ENCODE results near the gene DCUN1D4.
"Not testable (repeated sequence)": the region's sequence is repeated elsewhere in the genome, so short reads cannot be mapped to it uniquely, and the experiment has no call there.

Gene DCUN1D4

DNA sequence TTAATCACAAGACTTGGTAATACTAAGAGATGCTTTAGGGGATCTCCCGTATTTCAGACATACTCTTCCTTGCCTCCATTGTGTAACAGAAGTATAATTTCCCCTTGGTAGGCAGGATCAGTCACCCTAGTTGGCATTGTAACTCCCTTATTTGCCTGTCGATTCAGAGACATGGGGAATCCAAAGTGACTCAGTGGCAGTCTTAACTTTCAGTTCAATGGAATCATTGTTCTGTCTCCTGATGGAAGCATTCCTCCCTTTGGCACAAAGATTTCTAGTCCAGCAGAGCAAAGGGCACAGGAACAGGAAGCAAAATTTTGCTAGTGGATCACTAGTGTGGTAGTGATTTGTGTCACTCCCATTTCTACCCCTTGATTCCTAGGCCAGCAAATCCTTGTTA is 80.4 kb downstream of the DCUN1D4 start:
- DNase-seq (ENCODE audit: low spot score): no peak
- TF ChIP-seq, protein P1, sequence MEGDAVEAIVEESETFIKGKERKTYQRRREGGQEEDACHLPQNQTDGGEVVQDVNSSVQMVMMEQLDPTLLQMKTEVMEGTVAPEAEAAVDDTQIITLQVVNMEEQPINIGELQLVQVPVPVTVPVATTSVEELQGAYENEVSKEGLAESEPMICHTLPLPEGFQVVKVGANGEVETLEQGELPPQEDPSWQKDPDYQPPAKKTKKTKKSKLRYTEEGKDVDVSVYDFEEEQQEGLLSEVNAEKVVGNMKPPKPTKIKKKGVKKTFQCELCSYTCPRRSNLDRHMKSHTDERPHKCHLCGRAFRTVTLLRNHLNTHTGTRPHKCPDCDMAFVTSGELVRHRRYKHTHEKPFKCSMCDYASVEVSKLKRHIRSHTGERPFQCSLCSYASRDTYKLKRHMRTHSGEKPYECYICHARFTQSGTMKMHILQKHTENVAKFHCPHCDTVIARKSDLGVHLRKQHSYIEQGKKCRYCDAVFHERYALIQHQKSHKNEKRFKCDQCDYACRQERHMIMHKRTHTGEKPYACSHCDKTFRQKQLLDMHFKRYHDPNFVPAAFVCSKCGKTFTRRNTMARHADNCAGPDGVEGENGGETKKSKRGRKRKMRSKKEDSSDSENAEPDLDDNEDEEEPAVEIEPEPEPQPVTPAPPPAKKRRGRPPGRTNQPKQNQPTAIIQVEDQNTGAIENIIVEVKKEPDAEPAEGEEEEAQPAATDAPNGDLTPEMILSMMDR (IDR thresholded peaks at IDR 0.05; ENCODE audit: extremely low read depth, missing control alignments): no peak

DNA sequence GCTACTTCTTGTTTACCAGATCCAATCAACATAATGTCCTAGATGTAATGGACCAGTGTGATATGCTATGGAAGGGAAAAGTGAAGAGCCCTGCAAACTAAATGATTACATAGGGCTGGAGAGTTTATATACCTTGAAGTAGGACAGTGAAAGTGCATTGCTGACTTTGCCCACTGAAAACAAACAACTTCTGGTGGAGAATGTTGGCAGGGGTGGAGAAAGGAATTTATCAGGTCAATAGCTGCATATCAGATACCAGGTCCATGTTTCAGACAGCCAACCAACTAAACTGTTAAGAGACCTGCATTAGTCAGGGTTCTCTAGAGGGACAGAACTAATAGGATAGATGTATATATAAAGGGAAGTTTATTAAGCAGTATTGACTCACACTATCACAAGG is 82.4 kb downstream of the DCUN1D4 start:
- TF ChIP-seq, protein P1 (IDR thresholded peaks at IDR 0.05; ENCODE audit: extremely low read depth, missing control alignments): no peak
- DNase-seq (ENCODE audit: low spot score): no peak

DNA sequence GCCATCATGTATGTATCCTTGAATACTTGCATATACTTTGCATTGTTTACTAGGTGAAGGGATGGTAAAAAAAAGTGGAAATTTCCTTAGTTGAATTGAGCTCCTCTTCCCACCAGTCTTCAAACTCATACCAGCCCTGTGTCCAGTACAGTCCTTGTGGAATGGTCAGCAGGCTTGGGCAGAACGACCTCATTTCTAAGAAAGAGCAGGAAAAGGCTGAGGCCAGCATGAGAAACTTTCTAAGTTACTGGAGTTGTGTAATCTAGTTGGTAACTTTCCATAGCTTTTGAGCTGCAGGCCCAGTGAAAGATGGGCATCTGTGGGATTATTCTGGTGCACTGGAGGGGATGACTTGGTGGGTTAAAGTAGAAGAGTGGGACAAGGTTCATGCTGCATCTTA is 87.6 kb downstream of the DCUN1D4 start:
- DNase-seq (ENCODE audit: low spot score): no peak
- TF ChIP-seq, protein P1 (IDR thresholded peaks at IDR 0.05; ENCODE audit: extremely low read depth, missing control alignments): no peak

DNA sequence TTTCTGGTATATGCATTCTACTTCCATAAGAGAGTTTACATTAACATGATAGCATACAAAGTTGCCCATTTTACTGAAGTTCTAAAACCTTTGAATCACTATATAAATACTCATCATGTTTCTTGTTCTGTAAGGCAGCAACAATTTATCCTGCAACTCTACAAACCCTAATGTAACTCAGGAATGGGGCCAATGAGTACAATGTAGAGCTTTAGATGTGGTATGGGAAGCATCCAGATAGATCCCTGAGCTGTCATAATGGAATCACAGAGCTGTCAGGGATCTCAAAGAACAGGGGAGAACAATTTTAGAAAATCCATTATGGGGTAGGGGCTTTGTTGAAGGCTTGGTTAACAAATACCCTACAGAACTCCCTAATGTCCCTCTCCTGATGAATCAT is 88.5 kb downstream of the DCUN1D4 start:
- TF ChIP-seq, protein P1 (IDR thresholded peaks at IDR 0.05; ENCODE audit: extremely low read depth, missing control alignments): no peak
- no peak for DNase-seq (ENCODE audit: low spot score)

DNA sequence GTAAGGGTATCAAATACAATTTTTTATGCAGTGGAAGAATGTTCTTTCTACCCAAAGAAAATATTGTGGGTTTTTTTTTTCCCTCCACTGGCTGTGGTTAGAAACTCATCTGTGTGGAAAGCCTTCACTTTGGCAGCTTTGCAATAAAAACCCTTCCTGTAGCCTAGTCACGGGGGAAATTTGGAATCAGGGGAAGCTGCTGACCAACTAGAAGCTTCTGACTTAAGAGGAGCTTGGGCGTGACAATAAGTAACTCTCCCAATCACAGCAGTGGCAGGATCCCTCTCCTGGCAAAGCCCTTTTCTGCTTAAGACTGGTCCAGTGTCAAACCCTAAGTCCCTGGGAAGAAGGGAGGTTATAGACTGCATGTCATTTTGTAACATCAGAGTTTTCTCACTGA is 89.3 kb downstream of the DCUN1D4 start:
- TF ChIP-seq, protein P1 (IDR thresholded peaks at IDR 0.05; ENCODE audit: extremely low read depth, missing control alignments): no peak
- no peak for DNase-seq (ENCODE audit: low spot score)

DNA sequence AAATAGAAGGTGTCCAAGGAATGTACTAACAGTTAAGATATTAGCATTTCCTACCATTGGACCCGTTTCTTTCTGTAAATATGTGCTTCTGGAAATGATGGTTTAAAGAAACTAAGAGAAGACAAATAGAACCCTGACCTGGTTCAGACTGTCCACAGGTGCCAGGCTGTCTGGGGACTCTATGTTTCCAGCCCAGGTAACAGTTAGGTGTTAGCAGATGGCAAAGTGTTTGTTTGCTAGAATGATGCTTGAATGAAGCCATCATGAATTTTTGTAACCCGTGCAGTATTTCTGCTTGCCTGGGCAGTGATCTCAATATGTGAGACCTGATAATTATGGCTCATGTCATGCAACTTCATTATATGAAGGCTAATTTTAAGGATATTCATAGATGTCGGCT is 89.7 kb downstream of the DCUN1D4 start:
- no peak for DNase-seq (ENCODE audit: low spot score)
- TF ChIP-seq, protein P1 (IDR thresholded peaks at IDR 0.05; ENCODE audit: extremely low read depth, missing control alignments): no peak

DNA sequence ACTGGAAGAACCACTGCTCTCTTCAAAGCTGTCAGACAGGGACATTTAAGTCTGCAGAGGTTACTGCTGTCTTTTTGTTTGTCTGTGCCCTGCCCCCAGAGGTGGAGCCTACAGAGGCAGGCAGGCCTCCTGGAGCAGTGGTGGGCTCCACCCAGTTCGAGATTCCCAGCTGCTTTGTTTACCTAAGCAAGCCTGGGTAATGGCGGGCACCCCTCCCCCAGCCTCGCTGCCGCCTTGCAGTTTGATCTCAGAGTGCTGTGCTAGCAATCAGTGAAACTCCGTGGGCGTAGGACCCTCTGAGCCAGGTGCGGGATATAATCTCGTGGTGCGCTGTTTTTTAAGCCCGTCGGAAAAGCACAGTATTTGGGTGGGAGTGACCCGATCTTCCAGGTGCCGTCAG is 97.5 kb downstream of the DCUN1D4 start:
- DNase-seq (ENCODE audit: low spot score): not testable (repeated sequence)

DNA sequence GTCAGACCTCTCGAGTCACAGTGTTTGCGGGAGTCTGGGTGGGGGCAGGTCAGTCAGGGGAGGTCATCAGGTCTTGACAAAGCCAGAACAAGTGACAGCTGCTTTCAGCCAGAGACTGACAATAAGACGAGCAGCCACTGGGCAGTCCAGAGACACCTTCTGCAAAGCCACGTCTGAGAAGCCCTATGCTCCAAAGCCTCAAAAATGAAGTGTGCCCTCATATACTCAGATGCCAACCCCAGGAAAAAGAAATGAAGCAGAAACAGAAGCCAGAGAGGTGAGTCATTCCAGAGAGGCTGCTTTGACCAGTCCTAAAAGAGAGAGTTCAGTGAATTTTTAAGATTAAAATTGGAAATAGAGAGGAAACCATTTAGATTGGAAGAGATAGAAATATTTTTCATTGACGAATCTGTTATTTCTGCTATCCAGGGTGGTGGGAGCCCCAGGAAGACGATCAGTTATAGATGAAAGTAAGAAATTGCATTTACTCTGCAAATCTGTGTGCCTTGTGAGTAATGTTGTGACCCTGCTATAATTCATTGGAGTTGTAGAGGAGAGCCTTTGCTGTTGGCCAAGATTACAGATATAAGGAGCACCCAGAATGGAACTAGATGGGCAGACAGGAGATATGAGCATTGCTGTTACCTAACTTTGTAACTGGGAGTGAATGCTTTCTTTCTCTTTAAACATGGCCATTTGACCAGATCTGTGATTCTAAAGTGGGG is 99.3 kb downstream of the DCUN1D4 start:
- TF ChIP-seq, protein P1 (IDR thresholded peaks at IDR 0.05; ENCODE audit: extremely low read depth, missing control alignments): no peak
- DNase-seq (ENCODE audit: low spot score): no peak
